Superior temporal gyrus (tissue), 1 donor: ENCODE results near the gene ATP6V1A.
A peak's percentile ranks its signal among the peaks of the same experiment; 100 is the strongest.

ENCODE experiments used
- DNase-seq: peaks from one replicate; pipeline ENCODE4 v3.0.0-alpha.2; 2016; ENCODE audit errors: extremely low spot score

The ATP6V1A gene

GRCh38 chr3:113746548-113747282 lies at the start of gene ATP6V1A:
ATP6V1A (plus strand) TSS chr3:113747035; CDS start chr3:113778754, 31,719 bp downstream.
- peak; percentile 100 for DNase-seq

DNA sequence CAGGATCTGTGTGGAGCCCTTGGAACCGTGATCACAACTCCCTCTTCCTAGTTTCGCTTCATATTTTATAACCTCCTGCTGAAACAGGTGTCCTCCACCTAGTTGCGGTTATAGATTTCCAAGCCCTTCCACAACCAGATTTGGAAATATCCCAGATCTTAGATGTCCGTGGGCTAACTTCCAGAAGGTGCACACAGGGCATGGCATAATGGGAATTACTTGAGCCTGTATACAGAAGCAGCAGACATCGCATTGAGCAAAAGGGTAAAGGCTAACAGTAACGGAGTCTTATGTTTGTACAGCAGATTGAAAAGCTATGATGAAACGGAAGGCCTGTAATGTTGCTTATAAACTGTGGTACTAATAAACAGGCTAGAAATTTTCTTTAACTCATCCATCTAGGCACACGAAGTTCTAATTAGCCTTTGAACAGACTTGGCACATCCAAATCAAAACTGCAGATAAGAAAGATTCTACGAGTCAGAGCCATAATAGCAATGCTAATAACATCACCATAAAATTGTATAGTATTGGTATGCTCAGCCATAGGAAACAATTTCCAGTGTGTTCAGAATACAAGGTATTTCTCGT lies 49.2 kb upstream of the ATP6V1A start:
- DNase-seq, result peak; percentile 58

DNA sequence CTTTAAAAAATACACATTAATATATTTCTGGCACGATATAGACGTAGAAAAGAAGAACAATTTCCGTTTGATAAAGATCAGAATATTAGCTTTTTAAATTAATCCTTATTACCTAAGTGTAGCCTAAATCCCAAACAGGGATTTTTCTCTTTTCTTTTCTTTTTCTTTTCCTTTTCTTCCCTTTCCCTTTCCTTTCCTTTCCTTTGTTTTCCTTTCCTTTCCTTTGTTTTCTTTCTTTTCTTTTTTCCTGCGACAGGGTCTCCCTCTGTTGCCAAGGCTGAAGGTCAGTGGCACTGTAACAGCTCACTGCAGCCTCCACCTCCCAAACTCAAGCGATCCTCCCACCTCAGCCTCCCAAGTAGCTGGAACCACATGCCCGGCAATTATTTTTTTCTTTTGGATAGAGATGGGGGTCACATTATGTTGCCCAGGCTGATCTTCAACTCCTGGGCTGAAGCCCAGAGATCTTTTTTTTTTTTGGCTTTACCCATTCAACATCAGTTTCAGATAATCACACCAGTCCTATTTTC lies 48.6 kb upstream of the ATP6V1A start:
- DNase-seq, result no peak

DNA sequence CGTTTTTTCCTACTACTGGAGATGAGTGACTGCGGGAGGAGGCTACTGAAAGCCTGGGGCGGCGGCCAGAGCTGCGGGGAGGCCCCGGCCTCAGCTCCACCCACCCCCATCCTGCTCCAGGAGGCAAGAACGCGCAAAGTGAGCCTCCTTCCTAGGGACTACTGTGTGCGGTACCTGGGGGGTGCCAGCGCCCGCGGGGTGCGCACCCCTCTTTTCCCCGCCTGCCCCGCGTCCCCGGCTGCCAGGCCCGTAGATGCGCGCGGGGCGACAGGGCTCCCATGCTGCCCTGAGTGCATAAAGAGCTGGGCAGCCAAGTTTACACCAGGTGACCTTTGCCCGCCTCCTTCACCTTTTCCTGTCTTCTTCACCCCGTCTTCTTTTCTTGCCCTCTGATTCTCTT lies 47.9 kb upstream of the ATP6V1A start:
- no peak for DNase-seq

DNA sequence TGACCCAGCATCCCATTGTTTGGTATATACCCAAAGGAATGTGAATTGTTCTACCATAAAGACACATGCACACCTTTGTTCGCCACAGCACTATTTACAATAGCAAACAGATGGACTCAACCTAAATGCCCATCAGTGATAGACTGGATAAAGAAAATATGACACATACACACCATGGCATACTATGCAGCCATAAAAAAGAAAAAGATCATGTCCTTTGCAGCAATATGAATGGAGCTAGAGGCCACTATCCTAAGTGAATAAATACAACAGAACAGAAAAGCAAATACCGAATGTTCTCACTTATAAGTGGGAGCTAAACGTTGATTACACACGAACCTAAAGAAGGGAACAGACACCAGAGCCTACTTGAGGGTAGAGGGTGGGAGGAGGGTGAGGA lies 39.0 kb upstream of the ATP6V1A start:
- no peak for DNase-seq

- no peak for DNase-seq
These were observed 34.7 kb upstream of the ATP6V1A start for GRCh38 chr3:113712129-113712528.

DNA sequence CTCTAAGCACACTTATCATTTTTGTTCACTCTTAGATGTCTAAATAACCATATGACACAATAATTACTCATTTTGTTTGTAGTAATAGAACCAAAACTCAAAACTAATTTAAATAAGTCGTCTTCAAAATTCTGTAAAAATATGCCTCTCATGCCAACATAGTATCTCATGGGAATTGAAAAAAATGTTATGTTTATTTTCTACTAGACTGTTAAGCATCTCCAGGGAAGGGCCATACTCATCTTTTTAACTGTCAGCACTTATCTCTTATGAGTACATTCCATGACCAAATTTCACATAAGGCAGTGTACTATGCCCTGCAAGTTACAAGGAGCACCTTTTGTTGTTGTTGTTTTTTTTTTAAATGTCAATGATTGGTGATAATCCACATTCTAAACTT lies 32.1 kb upstream of the ATP6V1A start:
- no peak for DNase-seq

DNA sequence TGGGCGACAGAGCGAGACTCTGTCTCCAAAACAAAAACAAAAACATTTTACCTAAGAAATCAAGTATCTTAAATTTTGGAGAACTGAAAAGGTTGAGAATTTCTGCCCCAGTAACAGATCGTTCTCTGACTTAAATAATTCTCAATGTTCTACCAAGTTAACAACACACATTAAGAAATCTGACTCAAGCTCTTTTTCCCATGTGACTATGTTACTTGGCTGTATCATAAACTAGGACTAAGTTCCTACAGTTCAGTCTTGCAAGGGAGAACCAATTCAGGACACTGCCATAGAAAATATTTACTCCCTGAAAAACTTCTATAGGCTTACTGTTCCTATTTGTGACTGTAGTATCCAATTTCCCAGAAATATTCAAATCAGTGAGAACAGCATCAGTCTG lies 29.5 kb upstream of the ATP6V1A start:
- no peak for DNase-seq

GRCh38 chr3:113717818-113718217 lies 29.0 kb upstream of the ATP6V1A start:
- no peak for DNase-seq

DNA sequence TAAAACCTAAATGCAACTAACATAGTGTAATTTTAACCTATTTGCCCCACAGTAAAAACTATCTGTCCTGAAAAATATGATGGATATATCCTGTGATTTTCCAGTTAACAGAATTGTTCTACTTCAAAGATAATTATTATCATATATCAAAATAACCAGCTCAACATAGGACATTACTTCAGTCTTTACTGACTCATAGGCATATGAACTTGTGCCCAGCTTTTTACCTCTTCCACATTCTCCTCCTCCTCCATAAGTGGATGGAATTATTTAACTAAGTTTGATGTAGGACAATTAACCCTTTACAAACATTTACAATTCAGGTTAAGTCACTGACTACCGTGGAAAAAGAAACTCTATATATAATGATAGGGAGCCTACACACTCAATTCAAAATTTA lies 27.5 kb upstream of the ATP6V1A start:
- no peak for DNase-seq

- DNase-seq, result no peak
These were observed 27.1 kb upstream of the ATP6V1A start for GRCh38 chr3:113719758-113720157.

DNA sequence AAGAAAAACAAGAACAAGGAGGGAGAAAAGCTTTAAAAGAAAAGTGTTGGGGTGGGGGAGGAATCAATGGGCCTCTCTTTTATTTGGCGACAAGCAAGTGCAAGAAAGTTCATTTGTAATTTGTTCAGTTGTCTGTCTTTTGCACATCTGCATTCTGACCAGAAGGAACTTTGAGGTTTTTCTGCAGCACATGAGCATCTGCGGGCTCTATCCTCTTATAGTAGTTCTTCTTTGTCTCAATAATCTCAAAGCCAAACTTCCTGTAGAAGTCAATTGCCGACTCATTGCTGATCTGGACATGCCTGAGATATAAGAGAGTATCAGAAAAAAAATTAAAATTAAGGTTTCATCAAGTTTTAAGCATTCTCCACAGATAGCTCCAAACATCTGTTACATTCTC lies 25.2 kb upstream of the ATP6V1A start:
- no peak for DNase-seq

DNA sequence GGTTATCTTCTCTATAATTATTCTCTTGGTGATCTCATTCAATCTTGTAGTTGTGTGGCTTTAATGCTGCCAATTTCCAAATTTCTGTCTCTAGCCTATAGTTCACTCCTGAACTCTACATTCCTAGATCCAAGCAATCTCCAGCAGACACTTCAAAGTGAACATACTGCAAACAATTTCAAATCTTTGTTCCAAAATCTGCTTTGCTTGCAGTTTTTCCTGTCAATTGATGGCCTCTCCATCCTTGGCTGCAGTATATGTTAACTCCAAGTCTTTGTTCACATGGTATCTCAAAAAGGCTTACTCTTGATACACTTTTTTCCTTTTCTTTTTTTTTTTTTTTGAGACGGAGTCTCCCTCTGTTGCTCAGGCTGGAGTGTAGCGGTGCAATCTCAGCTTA lies 18.2 kb upstream of the ATP6V1A start:
- DNase-seq, result no peak

GRCh38 chr3:113730550-113730949 lies 16.3 kb upstream of the ATP6V1A start:
- no peak for DNase-seq

DNA sequence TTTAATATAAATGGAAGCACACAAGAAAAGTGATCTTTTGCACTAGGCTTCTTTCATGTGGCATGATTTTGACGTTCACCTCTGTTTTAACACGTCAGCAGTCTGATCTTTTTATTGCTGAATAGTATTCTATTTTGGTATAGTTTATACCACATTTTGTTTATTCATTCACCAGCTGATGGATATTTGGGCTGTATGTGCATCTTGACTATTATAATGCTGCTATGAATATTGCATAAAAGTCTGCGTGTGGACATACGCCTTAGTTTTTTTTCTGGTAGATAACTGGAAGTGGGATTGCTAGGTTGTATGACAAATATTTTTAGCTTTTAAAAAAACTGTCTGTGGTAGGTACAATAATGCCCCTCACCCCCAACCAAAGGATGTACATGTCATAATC lies 15.1 kb upstream of the ATP6V1A start:
- no peak for DNase-seq

GRCh38 chr3:113736548-113737089 lies 10.2 kb upstream of the ATP6V1A start:
- DNase-seq, result peak; percentile 88

DNA sequence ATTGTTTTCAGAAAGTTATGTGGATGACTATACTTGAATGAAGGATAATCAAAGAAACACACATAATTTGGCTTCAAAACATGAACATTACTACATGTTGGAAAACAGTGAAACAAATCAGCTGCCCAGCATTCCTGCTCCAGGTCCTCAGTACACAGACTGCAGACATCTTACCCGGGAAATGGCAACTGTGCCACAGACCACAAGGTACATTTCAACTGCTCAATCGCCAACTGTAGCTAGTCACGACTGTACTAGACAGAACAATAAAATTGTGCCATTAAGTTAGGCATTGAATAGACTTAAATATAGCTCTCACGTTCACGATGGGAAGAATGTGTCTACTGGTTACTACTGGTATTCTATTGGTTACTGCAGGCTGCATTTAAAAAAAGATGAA lies 5.7 kb upstream of the ATP6V1A start:
- no peak for DNase-seq

DNA sequence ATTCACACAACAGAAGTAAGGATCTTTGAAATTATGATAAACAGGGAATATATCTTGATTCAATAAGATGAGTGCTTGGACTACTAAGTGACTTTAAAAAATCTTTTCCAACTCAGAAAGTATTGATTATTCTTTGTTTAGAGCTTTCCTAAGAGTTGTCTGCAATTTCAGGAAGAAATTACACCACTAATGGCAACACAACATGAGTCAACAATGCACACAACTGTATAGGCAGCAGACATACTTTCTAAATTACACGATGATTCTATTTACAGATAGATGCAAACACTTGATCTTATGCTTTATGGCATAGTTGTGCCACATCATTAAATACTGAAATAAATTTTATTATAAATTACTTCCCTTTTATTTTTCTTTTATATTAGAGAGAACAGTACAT lies 5.2 kb upstream of the ATP6V1A start:
- no peak for DNase-seq

DNA sequence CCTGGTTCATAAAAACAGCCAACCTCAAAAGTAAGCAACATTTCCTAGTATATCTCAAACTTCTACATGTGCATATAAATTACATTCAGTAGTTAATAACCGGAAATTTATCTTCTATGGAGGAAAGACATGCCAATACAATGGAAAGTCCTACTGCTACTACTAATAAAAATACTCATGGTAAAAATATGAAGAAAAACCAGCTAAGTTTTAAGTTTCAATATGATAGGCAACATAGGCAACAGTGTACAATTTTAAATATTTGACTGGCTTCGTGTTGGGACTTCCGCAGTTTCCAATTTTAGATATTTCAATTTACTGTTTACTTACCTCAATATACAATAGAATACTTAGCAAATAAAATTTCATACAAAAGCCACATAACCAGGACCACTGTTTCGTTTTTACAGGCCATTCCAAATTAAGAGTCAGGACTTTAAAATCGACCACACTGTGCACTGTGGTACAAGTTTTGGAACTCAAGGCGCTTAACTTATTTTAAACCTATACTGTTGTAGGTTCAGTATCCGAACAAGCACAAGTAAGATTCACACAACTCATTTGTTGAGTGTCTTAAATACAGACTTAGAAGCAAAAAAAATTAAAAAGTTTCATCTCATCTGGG lies 3.7 kb upstream of the ATP6V1A start:
- DNase-seq, result no peak

GRCh38 chr3:113744941-113745755 lies 1.7 kb upstream of the ATP6V1A start:
- peak; percentile 75 for DNase-seq

GRCh38 chr3:113745756-113746547 lies 883 bp upstream of the ATP6V1A start, which contains the start of gene NAA50:
NAA50 (minus strand) TSS chr3:113746249; CDS start chr3:113745949, 300 bp downstream.
- peak; percentile 91 for DNase-seq
